DMS79 (cell line): ENCODE results near the gene IMPA2.
"Not testable (repeated sequence)": the region's sequence is repeated elsewhere in the genome, so short reads cannot be mapped to it uniquely, and the experiment has no call there.

ENCODE experiments used
- DNase-seq: peaks from one replicate; lab custom pipeline; 2025; lab: John Stamatoyannopoulos, UW

Gene IMPA2

GRCh38 chr18:12030670-12031069 is 49.4 kb downstream of the IMPA2 start:
- no peak for DNase-seq

- no peak for DNase-seq
Observed at GRCh38 chr18:12031181-12031580, 49.9 kb downstream of the IMPA2 start.

GRCh38 chr18:12031846-12032245 is 50.5 kb downstream of the IMPA2 start:
- no peak for DNase-seq

- DNase-seq: no peak
Observed at GRCh38 chr18:12032786-12033642, 51.7 kb downstream of the IMPA2 start.

- DNase-seq: no peak
Observed at GRCh38 chr18:12033643-12034025, 52.3 kb downstream of the IMPA2 start.

- DNase-seq: no peak
Observed at GRCh38 chr18:12034241-12035100, 53.2 kb downstream of the IMPA2 start.

GRCh38 chr18:12035481-12035880 is 54.2 kb downstream of the IMPA2 start:
- no peak for DNase-seq

- DNase-seq: no peak
Observed at GRCh38 chr18:12036201-12036751, 55.0 kb downstream of the IMPA2 start.

- DNase-seq: no peak
Observed at GRCh38 chr18:12038082-12038638, 56.9 kb downstream of the IMPA2 start.

GRCh38 chr18:12038639-12039539 is 57.6 kb downstream of the IMPA2 start:
- no peak for DNase-seq

- DNase-seq: not testable (repeated sequence)
Observed at GRCh38 chr18:12039540-12039930, 58.2 kb downstream of the IMPA2 start.

- DNase-seq: no peak
Observed at GRCh38 chr18:12041561-12041960, 60.3 kb downstream of the IMPA2 start.

- no peak for DNase-seq
Observed at GRCh38 chr18:12043811-12044210, 62.5 kb downstream of the IMPA2 start.

GRCh38 chr18:12044591-12044990 is 63.3 kb downstream of the IMPA2 start:
- no peak for DNase-seq

- no peak for DNase-seq
Observed at GRCh38 chr18:12046046-12046750, 64.9 kb downstream of the IMPA2 start.

GRCh38 chr18:12046751-12047335 is 65.5 kb downstream of the IMPA2 start:
- DNase-seq: no peak

- DNase-seq: no peak
Observed at GRCh38 chr18:12048010-12048826, 66.9 kb downstream of the IMPA2 start.

GRCh38 chr18:12048827-12049175 is 67.5 kb downstream of the IMPA2 start:
- DNase-seq: no peak

- no peak for DNase-seq
Observed at GRCh38 chr18:12049978-12050811, 68.9 kb downstream of the IMPA2 start.
